WTC11 (cell line): ENCODE results near the gene ZC3H4. TPM values are rescaled to one million over a fixed set of nuclear protein-coding genes. Genes with fewer than 3 reads are reported as not detected.

Source experiments
- ATAC-seq: fragments of 200-7000 bp; cut with Tn5 transposase; 2 replicates; pipeline ENCODE4 v1.10.0; 2021; ENCODE audit warnings: mild to moderate bottlenecking, moderate library complexity
- CTCF ChIA-PET: fragments of 300-600 bp; sonication (Branson Sonifier 250); formaldehyde crosslinking; loops from one replicate; lab custom pipeline; 2021; ENCODE audit warnings: antibody characterized with exemption; lab: Charles Lee
- POLR2A ChIA-PET: fragments of 350-600 bp; sonication (Branson Sonifier 250); formaldehyde crosslinking; loops from one replicate; lab custom pipeline; 2021; ENCODE audit warnings: antibody characterized with exemption; lab: Charles Lee
- DNase-seq: peaks from one replicate; pipeline ENCODE4 v3.0.0; 2021; ENCODE audit warnings: low spot score
- H3K27ac Mint-ChIP-seq: 2 replicates; pipeline ENCODE4 v1.8.0; 2021; ENCODE audit warnings: mixed read lengths
- H3K27me3 Mint-ChIP-seq: 2 replicates; pipeline ENCODE4 v1.8.0; 2021; ENCODE audit warnings: low read depth, mild to moderate bottlenecking, moderate library complexity, mixed read lengths
- H3K36me3 Mint-ChIP-seq: 2 replicates; pipeline ENCODE4 v1.8.0; 2021; ENCODE audit warnings: mixed read lengths
- H3K4me1 Mint-ChIP-seq: 2 replicates; pipeline ENCODE4 v1.8.0; 2022; ENCODE audit warnings: mixed read lengths
- H3K4me3 Mint-ChIP-seq: 2 replicates; pipeline ENCODE4 v1.8.0; 2021; ENCODE audit warnings: mild to moderate bottlenecking, moderate library complexity, mixed read lengths
- H3K9me3 Mint-ChIP-seq: 2 replicates; pipeline ENCODE4 v1.8.0; 2021; ENCODE audit warnings: mixed read lengths
- CREB1 ChIP-seq: sonication (generic); formaldehyde crosslinking; IDR thresholded peaks from 2 replicates; pipeline ENCODE4 v1.8.0; 2023; ENCODE audit warnings: mild to moderate bottlenecking, missing genetic modification reagents
- E2F4 ChIP-seq: sonication (generic); formaldehyde crosslinking; IDR thresholded peaks from 2 replicates; pipeline ENCODE4 v1.8.1; 2022; ENCODE audit warnings: low read depth, mild to moderate bottlenecking, moderate library complexity, missing genetic modification reagents, borderline replicate concordance
- EMX1 ChIP-seq: fragments of 250-450 bp; sonication (Bioruptor Pico); IDR thresholded peaks from 2 replicates; pipeline ENCODE4 v1.8.0; 2021; ENCODE audit warnings: mild to moderate bottlenecking
- GABPB1 ChIP-seq: sonication (generic); formaldehyde crosslinking; IDR thresholded peaks from 2 replicates; pipeline ENCODE4 v1.8.1; 2023; ENCODE audit warnings: mild to moderate bottlenecking, missing genetic modification reagents
- IRF1 ChIP-seq: sonication (generic); formaldehyde crosslinking; IDR thresholded peaks from 2 replicates; pipeline ENCODE4 v1.8.0; 2023; ENCODE audit warnings: missing genetic modification reagents
- MAX ChIP-seq: sonication (generic); formaldehyde crosslinking; IDR thresholded peaks from 2 replicates; pipeline ENCODE4 v1.8.0; 2022; ENCODE audit warnings: mild to moderate bottlenecking, missing genetic modification reagents
- MXD4 ChIP-seq: fragments of 250-450 bp; sonication (Bioruptor Pico); IDR thresholded peaks from 2 replicates; pipeline ENCODE4 v1.8.0; 2021; ENCODE audit warnings: mild to moderate bottlenecking, moderate library complexity, borderline replicate concordance
- NFATC4 ChIP-seq: fragments of 250-450 bp; sonication (Bioruptor Pico); IDR thresholded peaks from 2 replicates; pipeline ENCODE4 v1.9.0; 2021; ENCODE audit warnings: mild to moderate bottlenecking
- NFE2L1 ChIP-seq: sonication (generic); formaldehyde crosslinking; IDR thresholded peaks from 2 replicates; pipeline ENCODE4 v1.8.1; 2023; ENCODE audit warnings: missing genetic modification reagents
- NR2C2 ChIP-seq: sonication (generic); formaldehyde crosslinking; IDR thresholded peaks from 2 replicates; pipeline ENCODE4 v1.8.0; 2022; ENCODE audit warnings: mild to moderate bottlenecking, missing genetic modification reagents
- PRDM15 ChIP-seq: sonication (generic); formaldehyde crosslinking; IDR thresholded peaks from 2 replicates; pipeline ENCODE4 v1.8.0; 2022; ENCODE audit warnings: missing genetic modification reagents
- SOX15 ChIP-seq: fragments of 250-450 bp; sonication (Bioruptor Pico); IDR thresholded peaks from 2 replicates; pipeline ENCODE4 v1.9.0; 2021; ENCODE audit warnings: mild to moderate bottlenecking
- TCF7 ChIP-seq: sonication (generic); formaldehyde crosslinking; IDR thresholded peaks from 2 replicates; pipeline ENCODE4 v1.8.0; 2022; ENCODE audit warnings: mild to moderate bottlenecking, low read depth, missing genetic modification reagents, moderate library complexity
- USF1 ChIP-seq: sonication (generic); formaldehyde crosslinking; IDR thresholded peaks from 2 replicates; pipeline ENCODE4 v1.8.0; 2022; ENCODE audit warnings: mild to moderate bottlenecking, missing genetic modification reagents
- ZNF138 ChIP-seq: sonication (generic); formaldehyde crosslinking; conservative IDR thresholded peaks from 2 replicates; pipeline ENCODE4 v1.8.1; 2022; ENCODE audit warnings: mild to moderate bottlenecking, moderate library complexity, missing genetic modification reagents
- ZNF232 ChIP-seq: sonication (generic); formaldehyde crosslinking; IDR thresholded peaks from 2 replicates; pipeline ENCODE4 v1.8.0; 2022; ENCODE audit warnings: mild to moderate bottlenecking, missing genetic modification reagents
- ZNF281 ChIP-seq: sonication (generic); formaldehyde crosslinking; IDR thresholded peaks from 2 replicates; pipeline ENCODE4 v1.8.0; 2023; ENCODE audit warnings: mild to moderate bottlenecking, missing genetic modification reagents
- ZNF512 ChIP-seq: sonication (generic); formaldehyde crosslinking; IDR thresholded peaks from 2 replicates; pipeline ENCODE4 v1.8.1; 2022; ENCODE audit warnings: missing genetic modification reagents, borderline replicate concordance
- ZNF671 ChIP-seq: fragments of 250-450 bp; sonication (Bioruptor Pico); IDR thresholded peaks from 2 replicates; pipeline ENCODE4 v1.8.0; 2021; ENCODE audit warnings: mild to moderate bottlenecking
- ZSCAN18 ChIP-seq: fragments of 250-450 bp; sonication (Bioruptor Pico); IDR thresholded peaks from 2 replicates; pipeline ENCODE4 v2.1.2; 2022; ENCODE audit warnings: mild to moderate bottlenecking, moderate library complexity
- total RNA-seq: library from RNA; stranded (reverse); gene quantifications from 3 replicates; pipeline ENCODE4 v1.2.3, GENCODE V29; 2021
- TF ChIP-seq, protein P1 (sequence below): fragments of 250-450 bp; sonication (Bioruptor Pico); IDR thresholded peaks from 2 replicates; pipeline ENCODE4 v1.8.0; 2021; ENCODE audit warnings: mild to moderate bottlenecking

ZC3H4 gene
- total RNA-seq, 1 experiment from 2014 or later: 67.2 TPM

DNA sequence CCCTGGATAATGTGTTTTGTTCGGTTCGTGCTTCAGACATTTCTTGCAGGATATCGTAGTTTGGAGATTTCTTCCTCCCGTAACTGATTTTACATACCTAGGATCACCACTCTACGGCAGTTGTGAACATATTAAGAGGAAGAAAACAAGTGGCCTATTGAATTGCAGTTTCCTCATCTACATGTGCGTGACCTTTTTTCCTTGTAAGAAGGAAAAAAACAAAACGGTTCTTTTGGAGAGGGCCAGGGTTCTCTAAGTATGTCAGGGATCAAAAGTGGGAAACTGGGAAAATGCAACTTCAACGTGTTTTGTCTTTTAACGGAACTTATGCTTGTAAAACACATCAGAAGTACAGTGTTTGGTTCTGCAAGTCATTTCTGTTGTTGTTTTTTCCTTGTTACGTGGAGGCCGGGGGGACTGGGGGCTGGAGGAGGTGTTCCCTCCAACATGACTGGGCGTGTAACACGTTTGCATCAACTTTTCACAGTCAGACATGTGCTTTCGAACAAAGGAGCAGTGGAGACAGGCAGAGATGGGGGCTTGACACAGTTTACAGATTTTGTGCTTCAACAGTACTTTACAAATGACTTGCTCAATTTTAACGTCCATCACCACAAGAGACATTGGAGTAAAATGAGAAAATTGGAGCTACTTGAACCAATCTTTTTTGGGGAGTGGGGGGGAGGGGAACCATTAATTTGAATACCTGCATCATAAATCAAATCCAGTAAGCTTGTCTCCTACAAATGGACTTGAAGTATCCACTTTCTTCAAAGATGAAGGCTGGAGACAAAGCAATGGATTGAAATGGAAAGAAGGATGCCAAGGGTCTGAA, 3.8 kb downstream of the ZC3H4 start (continued):
- TF ChIP-seq, protein P1, sequence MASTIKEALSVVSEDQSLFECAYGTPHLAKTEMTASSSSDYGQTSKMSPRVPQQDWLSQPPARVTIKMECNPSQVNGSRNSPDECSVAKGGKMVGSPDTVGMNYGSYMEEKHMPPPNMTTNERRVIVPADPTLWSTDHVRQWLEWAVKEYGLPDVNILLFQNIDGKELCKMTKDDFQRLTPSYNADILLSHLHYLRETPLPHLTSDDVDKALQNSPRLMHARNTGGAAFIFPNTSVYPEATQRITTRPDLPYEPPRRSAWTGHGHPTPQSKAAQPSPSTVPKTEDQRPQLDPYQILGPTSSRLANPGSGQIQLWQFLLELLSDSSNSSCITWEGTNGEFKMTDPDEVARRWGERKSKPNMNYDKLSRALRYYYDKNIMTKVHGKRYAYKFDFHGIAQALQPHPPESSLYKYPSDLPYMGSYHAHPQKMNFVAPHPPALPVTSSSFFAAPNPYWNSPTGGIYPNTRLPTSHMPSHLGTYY: no peak
- TF ChIP-seq ZNF671 (CRISPR knock-in tag) (no peak), ZNF281 (CRISPR knock-in tag) (no peak), MAX (CRISPR knock-in tag) (peak; percentile 72; the same call in 1 of the 2 replicates)

GRCh38 chr19:47109177-47109540, 4.4 kb downstream of the ZC3H4 start:
- H3K4me3 Mint-ChIP-seq: peak overlapping the region; percentile 91
- H3K4me1 Mint-ChIP-seq: peaks cover 55% of the 10 kb centered on the region
- TF ChIP-seq NR2C2 (CRISPR knock-in tag) (no peak), NFATC4 (CRISPR knock-in tag) (no peak), USF1 (CRISPR knock-in tag) (no peak), ZNF512 (CRISPR knock-in tag) (no peak), CREB1 (CRISPR knock-in tag) (no peak), ZNF138 (no peak), TCF7 (CRISPR knock-in tag) (no peak), MXD4 (CRISPR knock-in tag) (no peak), IRF1 (CRISPR knock-in tag) (no peak), E2F4 (CRISPR knock-in tag) (no peak), ZNF232 (CRISPR knock-in tag) (no peak), GABPB1 (no peak), ZSCAN18 (no peak), EMX1 (CRISPR knock-in tag) (no peak), PRDM15 (CRISPR knock-in tag) (no peak), SOX15 (CRISPR knock-in tag) (no peak), NFE2L1 (no peak)
- H3K9me3 Mint-ChIP-seq: no peaks in the 10 kb centered on the region
- DNase-seq (no peak), ATAC-seq (no peak)
- CTCF ChIA-PET: interaction anchor here (0.5 to 2.5 kb wide), 4 partner anchors 30 to 197 kb away, joined by 4 to 11 read pairs (median 6); no protein-coding TSS in a partner anchor
- POLR2A ChIA-PET: interaction anchor here (1.5 kb wide), 1 partner anchor 22 kb away, joined by 3 read pairs; the partner anchor contains the start of gene SAE1
- peak overlapping the region; percentile 99 for H3K27ac Mint-ChIP-seq
- H3K36me3 Mint-ChIP-seq: peaks cover 26% of the 10 kb centered on the region
- no peaks in the 10 kb centered on the region for H3K27me3 Mint-ChIP-seq
